Measurements from ENCODE around the gene CACTIN.

Gene CACTIN

GRCh38 chr19:3627351-3627723 lies 747 bp upstream of the CACTIN start:
- DNase-seq (ENCODE audit: low spot score): no peak

GRCh38 chr19:3625996-3626472 lies 556 bp downstream of the CACTIN start:
- DNase-seq (ENCODE audit: low spot score): peak; percentile 47

- DNase-seq (ENCODE audit: low spot score): no peak
Observed at GRCh38 chr19:3623716-3624115, 2.9 kb downstream of the CACTIN start.

DNA sequence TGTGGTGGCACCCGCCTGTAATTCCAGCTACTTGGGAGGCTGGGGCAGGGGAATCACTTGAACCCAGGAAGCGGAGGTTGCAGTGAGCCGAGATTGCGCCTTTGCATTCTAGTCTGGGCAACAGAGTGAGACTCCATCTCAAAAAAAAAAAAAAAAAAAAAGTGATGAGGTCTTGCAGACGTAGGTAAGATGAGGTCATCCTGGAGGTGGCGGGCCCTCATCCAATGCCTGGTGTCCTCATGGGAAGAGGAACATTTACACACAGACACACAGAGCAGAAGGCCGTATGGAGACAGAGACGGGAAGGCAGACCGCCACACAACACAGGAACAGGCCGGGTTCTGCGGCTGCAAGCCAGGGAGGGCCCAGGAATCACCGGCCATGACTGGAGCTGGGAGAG lies 4.4 kb downstream of the CACTIN start:
- no peak for DNase-seq (ENCODE audit: low spot score)

- no peak for DNase-seq (ENCODE audit: low spot score)
Observed at GRCh38 chr19:3621689-3622088, 4.9 kb downstream of the CACTIN start.

DNA sequence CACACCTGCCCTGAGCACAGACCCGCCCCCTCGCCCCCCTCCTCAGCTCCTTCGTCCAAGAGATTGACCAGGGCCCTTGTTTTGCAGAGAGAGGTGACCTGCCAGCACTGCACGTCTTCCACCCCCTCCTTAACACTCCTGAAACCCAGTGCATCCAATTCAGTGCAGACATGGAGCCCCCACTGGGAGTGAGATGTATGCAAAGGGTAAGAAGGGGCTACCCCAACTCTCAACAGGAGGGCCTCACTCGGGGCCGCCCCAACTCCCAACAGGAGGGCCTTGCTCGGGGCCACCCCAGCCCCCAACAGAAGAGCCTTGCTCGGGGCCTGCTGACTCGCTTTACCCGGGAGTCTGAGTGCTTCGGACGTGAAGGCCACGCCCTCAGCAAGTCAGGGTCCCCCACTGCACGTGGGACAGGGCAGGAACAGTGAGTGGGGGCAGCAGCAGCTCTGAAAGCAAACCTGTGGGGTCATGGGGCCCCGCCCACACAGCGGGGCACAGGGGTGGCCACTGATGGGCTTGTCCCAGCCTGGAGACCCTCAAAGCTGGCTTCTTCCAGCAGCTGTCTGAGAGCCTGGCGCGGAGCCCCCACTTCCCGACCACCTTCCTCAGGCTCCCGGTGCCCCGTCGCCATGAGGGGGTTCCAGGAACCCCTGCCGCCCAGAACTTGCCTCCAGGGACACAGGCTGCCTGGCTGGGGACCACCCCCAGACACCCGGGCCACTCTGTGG lies 5.6 kb downstream of the CACTIN start:
- DNase-seq (ENCODE audit: low spot score): no peak

DNA sequence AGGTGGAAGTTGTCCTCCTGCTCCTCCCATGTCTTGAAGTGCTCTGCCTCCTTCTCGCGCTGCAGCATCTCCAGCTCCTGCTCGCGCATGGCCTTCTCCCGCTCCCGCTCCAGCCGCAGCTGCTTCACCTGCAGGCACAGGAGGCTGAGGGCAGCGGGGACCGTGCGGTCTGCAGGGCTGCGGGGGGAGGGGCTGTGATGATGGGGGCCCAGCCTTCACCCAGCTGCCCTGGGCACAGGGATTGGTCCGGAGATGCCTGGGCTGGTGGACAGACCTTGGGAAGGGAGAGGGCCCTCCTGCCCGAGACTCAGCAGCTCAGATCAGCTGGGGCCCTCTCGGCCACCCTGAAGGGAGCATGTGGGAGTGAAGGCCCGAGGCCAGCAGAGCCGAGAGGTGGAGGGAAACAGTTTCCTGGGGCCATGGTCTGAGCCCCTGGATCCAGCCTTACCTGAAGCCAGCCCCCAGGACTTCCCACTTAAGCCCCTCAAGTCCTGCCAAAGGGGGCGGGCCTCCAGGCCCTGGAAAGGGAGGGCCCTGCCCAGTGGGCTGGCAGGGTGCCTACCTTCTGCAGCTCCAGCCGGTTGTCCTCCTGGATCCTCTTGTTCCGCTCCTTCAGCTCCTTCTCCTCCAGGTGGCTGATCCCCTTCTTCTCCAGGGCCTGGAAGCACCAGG lies 6.3 kb downstream of the CACTIN start:
- no peak for DNase-seq (ENCODE audit: low spot score)

GRCh38 chr19:3619631-3620012 lies 7.0 kb downstream of the CACTIN start:
- DNase-seq (ENCODE audit: low spot score): no peak

GRCh38 chr19:3618811-3619630 lies 7.6 kb downstream of the CACTIN start:
- DNase-seq (ENCODE audit: low spot score): no peak

DNA sequence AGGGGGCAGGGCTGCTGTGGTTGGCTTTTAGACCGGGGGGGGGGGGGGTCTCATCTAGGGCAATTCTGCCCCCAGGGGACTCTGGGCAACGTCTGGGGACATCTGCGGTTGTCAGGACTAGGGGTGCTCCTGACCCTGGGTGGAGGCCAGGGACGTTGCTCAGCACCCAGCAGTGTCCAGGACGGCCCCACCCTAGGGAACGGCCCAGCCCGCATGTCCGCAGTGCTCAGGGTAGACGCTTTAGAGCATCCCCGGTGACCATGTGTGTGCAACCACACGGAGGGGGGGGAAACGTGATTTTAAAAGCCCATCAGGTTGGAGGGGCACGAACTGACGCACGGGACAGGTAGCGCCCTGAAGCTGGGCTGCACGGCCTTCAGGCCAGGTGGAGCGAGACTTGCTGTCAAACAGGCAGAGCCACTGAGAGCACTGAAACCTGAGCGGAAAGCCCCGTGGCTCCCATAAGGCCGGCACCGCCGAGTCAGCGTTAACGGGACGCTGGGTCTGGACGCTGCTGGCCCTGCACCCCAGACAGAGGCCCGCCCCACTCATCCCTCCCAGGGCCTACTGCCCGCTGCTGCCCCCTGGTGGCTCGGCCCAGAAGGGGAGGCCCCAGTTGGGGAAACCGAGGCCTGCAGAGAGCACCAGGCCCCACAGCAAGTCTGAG lies 8.3 kb downstream of the CACTIN start:
- DNase-seq (ENCODE audit: low spot score): peak; percentile 95

- no peak for DNase-seq (ENCODE audit: low spot score)
Observed at GRCh38 chr19:3617463-3617862, 9.1 kb downstream of the CACTIN start.

DNA sequence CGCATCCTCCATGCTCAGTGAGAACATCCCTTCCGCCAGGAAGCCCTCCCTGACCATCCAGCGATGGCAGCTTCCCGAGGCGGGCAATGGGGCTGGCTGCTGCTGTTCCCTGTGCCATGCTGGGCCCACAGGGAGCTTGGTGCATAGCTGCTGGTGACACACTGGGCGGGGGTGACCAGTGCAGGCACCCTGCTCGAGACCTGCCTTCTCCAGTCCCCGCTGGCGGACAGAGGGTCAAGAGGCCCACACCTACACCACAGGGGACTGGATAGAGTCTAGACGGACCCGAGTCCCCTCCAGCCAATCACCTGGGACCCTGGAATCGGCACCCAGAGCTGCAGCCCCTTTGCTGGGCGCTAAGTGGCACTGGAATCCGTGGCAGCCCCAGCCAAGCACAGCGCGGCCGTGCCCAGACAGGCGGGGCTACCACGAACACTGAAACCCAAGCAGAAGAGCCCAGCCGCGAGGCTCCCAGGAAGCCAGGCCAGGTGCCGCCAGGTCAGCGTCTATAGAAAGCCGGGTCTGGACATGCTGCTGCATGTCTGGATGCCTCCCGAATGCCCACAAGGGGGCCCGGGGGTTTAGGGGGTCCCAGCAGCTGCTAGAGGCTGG lies 11.0 kb downstream of the CACTIN start:
- no peak for DNase-seq (ENCODE audit: low spot score)

- DNase-seq (ENCODE audit: low spot score): no peak
Observed at GRCh38 chr19:3614858-3615505, 11.6 kb downstream of the CACTIN start.

DNA sequence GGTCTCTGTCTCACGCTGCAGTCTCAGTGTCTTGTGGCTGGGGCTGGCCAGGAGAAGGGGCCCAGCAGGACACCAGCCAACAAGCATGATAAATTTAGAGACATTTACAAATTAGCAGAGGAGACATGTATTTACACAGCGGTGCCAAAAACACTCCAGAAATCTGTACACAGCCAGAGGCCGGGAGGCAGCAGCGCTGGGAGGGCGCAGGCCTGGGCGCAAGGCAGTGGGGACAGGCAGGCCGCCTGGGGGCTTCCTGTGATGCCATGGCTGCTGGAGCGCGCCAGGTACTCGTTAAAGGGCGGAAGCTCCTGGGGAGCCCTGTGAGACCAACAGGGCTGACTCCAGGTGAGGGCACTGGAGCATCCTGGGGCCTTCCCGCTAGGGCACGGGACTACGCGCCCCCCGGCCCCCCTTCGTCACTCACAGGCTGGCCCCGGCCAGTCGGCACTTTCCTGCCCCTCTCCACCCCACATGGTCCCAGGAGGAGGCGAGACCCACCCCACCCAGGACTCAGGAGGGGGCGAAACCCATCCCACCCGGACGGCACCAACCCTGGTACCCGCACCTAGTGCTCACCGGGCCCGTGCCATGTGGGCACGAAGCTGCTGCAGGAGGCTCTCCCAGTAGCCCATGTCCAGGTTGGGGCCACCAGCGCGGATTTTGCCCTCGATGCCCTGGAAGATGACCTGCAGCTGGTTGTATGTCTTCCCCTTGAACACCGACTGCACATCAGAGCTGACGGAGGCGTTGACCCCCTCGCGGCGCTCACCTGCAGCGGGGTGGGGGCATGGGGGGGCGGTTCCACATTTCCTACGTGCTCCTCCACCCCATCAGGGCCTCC lies 12.6 kb downstream of the CACTIN start:
- no peak for DNase-seq (ENCODE audit: low spot score)

DNA sequence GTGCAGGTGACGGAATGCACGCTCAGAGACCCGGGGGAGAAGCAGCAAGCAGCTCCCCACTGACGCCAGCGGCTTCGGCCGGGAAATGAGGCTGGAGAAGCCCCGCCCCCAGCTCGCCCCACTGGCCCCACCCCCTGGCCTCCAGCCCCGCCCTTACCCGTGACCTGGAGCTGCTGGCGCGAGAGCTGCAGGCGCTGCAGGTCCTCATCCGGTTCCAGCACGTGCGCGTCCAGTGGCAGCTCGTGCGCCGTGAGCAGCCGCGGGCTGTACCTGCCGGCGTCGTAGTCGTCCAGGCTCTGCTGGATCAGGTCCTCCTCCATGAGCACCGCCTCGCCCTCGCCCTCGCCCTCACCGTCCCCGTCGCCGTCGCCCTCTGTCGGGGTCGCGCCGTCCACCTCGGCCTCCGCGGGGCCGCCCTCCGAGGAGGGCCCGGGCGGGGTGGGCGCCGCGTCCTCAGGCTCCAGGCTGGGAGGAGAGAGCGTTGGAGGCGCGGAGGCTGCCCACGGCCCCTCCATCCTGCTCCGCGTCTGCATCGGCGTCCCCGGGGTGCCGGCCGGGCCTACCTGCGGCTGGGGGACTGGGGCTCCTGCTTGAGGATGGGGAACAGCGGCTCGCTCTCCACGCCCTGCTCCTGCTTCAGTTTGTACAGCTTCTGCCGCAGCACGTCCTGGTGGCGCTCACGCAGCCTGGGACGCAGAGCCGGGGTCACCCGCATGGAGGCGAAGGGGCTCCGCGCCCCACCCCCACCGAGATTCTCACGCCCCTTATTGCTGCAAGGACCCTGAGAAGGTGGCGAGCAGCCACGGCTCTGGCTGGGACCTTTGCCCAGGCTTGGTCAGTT lies 13.5 kb downstream of the CACTIN start:
- no peak for DNase-seq (ENCODE audit: low spot score)

GRCh38 chr19:3612330-3612729 lies 14.3 kb downstream of the CACTIN start:
- DNase-seq (ENCODE audit: low spot score): no peak

- DNase-seq (ENCODE audit: low spot score): no peak
Observed at GRCh38 chr19:3611841-3612240, 14.7 kb downstream of the CACTIN start.

- DNase-seq (ENCODE audit: low spot score): no peak
Observed at GRCh38 chr19:3610745-3611717, 15.6 kb downstream of the CACTIN start.
